Stimulated activated CD4-positive, alpha-beta T cell treated with anti-CD3 and anti-CD28 coated beads, Interleukin-4, amount 100 ng/mL, for 4 hours (primary cell): ENCODE results near the gene TWNK.

Source experiments
- DNase-seq, 2 experiments: peaks; one replicate each; pipeline ENCODE4 v3.0.0-alpha.2; 2020

TWNK gene

DNA sequence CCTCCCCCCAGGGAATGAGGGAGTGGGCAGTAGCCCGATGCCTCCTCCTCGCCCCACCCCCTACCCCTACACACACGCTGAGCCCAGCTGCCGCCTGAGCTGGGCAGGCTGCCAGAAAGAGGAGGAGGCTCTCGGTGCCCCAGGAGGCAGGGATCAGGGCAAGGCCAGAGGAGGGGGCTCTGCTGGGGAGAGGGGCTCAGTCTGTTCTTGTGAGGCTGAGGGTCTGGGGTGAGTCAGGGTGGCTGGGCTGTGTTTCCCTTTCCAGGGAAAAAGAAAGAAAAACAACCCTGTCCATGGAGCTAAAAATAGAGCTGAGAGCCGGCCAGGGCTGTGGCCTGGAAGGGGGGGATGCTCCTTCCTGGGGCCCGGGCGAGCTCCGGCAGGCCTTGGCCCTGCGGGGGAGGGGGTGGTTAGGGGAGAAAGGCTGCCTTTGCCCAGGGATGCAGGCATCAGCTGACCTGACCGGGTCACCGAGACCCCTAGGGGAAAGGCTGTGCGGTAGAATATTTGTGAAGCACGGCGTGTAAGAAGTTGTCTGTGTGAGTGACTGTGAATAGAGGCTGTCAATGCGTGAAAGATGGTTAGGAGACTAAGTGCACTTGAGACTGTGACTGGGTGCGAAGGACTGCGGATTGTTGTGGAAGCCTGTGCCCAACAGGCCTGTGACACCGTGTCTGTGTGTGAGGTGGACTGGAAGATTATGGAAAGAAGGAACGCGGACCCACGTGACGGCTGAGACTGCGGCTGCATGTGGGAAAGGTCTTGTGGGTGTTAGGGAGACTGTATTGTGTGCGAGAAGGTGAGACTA is 11.0 kb downstream of the TWNK start:
- peak; percentile 58 to 66 for DNase-seq

DNA sequence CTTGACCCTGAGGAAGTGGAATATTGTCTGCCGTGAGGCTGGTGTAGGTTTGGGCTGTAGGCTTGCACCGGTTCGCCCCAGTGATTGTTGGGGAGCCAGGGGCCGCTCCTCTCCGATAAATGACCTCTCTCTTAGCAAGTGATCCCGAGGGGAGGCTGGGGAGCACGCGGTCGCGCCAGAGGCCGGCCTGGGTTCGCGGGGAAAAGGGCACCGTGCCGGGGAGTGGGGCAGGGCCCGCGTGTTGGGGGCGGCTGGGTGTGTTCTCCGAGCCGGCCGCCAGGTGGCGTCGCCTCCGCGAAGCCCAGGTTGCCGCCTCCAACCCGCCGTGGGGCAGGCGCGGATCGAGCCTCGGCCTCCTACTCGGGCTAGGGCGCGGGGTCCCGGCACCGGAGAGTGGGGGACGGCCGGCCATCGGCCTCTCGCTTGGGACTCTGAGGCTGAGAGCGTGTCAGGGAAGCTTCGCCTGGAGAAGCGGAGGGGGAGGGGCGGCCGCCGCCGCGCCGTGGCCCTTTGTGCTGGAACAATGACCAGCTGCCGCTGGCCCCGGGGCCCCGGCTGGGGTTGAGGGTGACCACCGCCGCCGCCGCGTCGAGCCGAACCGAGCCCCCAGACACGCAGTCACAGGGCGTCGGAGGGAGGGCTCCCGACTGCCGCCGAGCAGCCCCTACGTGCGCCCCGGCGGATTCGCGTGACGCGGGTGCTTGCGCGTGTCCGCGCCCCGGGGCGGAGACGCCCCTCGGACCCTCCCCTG is 11.8 kb downstream of the TWNK start:
- peak; percentile 70 to 79 for DNase-seq

DNA sequence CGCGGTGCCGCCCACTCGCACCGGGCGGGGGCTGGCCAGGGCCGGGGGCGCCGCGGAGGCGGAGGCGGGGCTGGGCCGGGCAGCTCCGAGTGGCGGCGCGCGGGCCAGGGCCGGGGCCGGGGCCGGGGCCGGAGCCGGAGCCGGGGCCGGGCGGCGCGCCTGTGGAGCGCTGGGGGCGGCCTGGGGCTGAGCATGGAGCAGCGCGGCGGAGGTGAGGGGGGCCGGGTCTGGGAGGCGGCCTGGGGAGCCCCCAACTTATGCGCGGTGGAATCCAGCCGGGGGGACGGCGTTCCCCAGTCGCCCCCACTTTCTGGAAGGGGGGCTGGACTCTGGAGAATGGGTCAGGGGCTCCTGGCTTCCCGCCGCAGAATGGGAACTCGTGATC is 12.4 kb downstream of the TWNK start, which contains the start of gene LZTS2:
TSS of gene LZTS2 (plus strand) at position 67 of the 385 bp plus-strand sequence. CDS start 2,731 bp downstream, outside the sequence.
- no peak for DNase-seq

DNA sequence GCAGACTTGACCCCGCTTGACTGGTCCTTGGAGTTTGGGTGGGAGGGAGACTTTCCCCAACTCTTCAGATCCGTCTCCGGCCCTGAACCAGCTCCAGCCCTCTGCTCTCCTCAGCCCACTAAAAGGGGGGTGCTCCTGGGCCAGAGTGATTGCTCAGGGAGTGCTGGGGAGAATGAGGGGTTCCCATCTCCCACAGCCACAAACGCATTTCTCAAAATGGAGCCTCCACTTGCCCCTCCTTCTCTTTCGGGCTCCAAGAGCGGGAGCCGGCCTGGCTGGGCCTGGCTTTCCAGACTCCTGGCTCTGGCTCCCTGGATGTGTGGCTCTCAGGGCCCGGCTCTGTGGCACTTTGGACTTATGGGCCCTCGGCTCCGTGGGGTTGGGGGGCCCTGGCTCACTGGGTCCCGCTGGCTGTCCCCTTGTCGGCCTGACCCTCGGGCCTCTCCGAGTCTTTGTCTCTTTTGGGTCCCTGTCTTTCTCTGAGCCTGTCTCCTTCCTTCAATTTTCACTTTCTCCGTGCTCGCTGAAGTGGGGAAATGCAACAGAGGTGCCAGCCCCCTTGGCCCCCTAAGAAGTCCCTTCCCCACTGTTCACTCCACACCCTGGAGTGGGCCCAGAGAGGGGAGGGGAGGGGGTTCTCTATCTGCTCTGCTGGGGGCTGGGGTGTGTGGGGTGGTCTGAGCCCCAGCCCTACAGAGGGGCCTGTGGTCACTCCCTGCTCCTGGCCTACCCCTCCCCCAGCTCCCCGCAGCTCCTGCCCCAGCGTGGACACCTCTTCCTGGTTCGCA is 13.0 kb downstream of the TWNK start:
- DNase-seq = no peak

DNA sequence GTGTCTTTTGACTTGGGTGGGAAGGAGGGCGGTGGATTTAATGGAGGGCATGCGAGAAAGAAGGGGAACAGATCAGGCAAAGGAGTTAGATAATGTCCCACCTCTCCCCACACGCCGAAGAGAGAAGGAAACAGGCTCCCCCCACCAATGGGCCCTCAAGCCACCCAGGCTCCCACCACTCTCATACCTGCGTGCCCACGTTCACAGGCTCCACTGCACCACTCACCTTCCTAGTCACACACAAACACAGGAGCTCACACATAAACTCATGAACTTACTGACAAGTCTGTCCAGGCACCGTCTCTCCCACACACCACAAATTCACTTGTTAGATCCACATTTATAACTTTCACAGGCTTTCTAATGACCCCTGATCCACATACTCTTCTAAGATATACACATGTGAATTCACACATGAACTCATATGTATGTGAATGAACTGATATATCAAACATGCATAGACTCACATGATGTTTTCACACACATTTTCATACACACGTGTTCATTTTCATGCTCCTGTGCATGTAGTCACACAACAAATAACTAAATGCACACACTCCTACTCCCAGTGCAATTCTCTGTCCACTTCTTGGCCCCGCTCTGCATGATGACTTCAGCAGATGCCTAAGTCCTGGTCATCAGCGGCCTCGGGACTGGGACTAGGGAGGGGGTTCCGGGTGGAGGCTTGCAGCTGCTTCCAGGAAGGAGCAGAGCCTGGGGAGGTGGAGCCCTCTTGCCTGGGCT is 13.7 kb downstream of the TWNK start:
- DNase-seq = no peak

DNA sequence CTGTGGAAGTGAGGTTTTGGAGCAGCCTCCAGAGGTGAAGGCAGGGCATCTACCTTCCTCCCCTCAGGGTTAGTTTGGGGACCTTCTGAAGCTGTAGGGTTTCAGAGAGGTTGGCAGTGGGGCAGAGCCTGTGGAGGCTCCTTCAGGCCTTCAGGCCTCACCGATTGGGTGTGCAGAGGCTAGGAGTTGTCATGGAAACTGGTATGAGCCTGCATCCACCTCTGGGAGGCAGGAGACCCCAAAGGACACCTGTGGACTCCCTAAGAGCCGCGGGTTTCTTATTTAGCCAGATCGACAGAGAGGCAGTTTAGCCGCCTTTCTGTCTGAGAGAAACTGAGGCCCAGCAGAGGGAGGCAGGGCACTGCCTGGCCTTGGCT is 14.3 kb downstream of the TWNK start:
- no peak for DNase-seq

DNA sequence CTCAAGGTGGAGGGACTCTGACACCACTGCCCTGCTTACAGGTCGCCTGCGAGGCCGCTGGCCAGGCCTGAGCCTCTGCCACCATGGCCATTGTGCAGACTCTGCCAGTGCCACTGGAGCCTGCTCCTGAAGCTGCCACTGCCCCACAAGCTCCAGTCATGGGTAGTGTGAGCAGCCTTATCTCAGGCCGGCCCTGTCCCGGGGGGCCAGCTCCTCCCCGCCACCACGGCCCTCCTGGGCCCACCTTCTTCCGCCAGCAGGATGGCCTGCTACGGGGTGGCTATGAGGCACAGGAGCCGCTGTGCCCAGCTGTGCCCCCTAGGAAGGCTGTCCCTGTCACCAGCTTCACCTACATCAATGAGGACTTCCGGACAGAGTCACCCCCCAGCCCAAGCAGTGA is 15.1 kb downstream of the TWNK start:
- no peak for DNase-seq

DNA sequence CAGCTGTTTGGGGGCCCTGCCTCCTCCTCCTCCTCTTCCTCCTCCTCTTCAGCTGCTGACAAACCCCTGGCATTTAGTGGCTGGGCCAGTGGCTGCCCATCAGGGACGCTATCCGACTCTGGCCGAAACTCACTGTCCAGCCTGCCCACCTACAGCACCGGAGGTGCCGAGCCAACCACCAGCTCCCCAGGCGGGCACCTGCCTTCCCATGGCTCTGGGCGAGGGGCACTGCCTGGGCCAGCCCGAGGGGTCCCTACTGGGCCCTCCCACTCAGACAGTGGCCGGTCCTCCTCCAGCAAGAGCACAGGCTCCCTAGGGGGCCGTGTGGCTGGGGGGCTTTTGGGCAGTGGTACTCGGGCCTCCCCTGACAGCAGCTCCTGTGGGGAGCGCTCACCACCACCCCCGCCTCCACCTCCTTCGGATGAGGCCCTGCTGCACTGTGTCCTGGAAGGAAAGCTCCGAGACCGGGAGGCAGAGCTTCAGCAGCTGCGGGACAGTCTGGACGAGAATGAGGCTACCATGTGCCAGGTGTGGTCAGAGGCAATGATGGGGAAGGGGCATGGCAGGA is 16.4 kb downstream of the TWNK start:
- no peak for DNase-seq

DNA sequence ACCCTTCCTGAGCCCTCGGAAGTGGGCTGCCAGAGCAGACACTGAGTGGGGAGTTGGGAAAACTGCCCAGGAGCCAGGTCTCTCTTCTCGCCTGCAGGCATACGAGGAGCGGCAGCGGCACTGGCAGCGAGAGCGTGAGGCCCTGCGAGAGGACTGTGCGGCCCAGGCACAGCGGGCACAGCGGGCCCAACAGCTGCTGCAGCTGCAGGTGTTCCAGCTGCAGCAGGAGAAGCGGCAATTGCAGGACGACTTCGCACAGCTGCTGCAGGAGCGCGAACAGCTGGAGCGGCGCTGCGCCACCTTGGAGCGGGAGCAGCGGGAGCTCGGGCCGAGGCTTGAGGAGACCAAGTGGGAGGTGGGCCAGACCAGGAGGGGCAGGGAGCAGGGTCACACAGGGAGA is 18.0 kb downstream of the TWNK start:
- no peak for DNase-seq

DNA sequence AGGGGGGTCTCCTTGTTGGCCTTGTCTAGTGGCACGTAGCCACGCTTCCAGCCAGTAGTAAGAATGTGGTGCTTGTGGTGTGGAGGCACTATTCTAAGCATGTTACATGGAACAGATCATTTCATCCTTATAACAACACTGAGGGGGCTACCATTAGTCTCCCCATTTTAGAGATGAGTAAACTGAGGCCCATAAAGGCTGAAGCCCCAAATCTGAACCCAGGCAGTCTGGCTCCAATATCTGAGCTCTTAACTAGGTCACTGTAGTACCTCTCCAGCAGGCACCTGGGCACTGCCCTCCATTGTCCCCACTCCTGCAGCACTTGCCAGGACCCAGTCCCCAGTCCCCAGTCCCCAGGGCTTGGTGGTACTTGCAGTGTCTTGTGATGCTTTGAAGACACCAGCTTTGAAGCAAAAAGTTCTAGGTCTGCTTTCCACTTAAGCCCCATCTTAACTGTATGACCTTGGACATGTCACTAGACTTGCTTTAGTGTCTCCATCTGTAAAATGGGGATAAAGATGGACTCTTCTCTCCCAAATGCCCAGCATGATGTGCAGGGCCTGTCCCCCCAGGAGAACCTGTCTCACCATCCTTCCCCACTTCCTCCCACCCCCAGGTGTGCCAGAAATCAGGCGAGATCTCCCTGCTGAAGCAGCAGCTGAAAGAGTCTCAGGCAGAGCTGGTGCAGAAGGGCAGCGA is 18.7 kb downstream of the TWNK start:
- DNase-seq = no peak

DNA sequence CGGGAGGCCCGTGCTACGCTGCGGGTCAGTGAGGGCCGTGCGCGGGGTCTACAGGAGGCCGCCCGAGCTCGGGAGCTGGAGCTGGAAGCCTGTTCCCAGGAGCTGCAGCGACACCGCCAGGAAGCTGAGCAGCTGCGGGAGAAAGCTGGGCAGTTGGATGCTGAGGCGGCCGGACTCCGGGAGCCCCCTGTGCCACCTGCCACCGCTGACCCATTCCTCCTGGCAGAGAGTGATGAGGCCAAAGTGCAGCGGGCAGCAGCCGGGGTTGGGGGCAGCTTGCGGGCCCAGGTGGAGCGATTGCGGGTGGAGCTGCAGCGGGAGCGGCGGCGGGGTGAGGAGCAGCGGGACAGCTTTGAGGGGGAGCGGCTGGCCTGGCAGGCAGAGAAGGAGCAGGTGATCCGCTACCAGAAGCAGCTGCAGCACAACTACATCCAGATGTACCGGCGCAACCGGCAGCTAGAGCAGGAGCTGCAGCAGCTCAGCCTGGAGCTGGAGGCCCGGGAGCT is 19.3 kb downstream of the TWNK start:
- no peak for DNase-seq

DNA sequence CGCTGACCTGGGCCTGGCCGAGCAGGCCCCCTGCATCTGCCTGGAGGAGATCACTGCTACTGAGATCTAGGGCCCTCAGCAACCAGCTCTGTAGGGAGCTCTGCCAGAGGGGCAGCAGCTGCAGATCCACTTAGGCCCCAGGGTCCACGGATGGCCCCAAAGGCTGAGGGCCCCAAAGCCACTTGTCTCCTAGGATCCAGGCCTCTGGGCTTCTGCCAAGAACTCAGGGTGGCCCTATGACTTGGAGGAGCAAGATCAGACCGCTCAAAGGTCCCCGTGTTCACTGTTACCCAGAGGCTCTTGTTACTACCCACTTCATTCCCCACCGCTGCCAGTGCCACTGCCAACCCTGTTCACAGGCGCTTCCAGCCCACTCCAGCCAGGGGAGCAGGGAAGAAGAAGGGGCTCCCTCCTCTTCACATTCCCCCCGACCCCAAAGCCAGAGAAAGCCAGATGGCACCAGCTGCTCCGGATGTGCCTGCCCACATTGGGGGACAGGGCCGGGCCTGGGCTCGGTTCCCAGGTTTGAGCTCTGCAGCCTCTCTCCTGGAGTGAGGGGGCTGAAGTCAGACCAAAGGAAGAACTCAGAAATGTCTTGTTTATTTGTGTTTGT is 19.9 kb downstream of the TWNK start:
- DNase-seq = no peak

DNA sequence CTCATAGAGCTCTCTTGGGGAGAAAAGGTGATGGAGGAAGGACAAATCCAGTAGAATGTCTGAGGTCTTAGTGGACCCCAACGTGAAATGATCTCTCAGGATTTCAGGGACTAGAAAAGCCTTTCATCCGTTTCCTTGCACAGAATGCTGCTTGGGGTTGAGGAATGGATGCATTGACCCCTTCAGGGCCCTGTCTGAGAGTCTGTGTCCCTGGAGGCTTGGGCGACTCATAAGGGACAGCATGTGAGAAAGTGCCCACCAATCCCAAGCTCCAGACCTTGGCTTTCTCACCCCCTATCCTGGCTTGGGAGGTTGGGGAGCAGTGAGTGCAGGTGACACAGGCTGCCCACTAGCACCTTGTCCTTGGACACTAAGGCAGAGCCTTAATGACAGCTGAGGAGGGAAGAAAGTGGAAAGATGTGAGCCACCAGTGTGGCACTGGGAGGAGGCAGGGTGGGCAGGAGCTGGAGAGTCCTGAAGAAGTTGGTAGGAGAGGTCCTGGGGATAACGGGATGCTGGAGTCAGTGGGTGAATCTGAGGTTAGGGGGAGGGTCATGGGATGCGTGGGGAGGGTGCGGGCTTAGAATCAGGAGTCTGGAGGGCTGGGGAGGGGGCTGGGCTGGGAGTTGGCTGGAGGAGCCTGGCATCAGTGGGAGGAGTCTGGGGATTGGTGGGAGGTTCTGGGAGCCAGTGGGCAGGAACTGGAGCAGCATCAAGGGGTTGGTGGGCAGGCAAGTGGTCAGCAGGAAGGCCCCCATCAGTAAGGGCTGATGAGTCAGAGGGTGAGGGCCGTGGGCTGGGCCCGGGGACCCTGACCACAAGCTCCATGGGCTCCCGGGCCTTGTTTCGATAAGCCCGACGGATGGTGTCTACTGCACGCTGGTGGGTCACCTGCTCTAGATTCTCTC is 20.8 kb downstream of the TWNK start:
- DNase-seq = no peak

DNA sequence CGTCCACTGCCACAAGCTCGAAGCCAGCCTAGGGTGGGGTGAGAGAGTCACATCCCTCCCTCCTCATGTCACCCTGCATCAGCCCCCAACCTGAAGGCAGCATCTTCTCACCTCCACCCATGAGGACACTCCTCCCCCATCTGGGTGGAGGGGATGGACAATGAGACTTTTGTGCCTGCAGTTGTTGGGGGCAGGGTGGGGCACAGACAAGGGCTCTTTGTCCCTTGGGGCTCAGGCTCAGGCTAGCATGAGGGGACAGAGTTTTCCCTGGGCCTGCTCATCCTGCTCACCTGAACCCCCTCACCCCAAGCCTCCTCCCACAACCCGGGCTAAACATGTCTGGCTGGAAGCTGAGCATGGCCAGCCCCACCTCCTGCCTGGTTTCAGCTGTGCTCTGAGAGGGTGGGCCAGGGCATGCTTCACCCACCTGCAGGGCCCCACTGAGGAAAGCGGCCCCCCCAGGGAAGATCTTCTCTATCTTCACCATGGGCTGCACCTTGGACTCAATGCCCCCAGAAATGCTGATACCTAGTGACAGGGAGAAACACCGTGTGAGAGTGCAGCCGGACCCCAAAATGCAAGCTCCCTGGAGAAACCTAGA is 21.6 kb downstream of the TWNK start:
- no peak for DNase-seq

DNA sequence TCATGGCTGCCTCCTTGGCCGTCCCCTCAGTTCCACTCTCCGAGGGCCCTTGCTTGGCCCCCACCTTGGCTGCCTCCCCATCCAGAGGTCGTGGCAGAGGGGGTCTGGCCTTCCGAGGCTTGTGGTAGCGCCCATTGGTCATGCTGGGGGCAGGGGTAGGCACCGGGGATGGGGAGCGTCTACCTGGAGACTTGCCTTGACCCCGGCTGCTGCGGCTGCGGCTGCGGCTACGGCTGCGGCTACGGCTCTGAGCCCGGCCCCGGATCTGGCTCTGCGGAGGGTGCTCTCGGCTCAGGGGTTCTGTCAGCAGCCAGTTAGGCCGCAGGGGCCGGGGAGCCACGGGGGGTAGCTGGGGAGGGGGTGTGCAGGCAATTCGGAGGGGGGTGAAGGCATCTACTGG is 23.0 kb downstream of the TWNK start:
- no peak for DNase-seq

DNA sequence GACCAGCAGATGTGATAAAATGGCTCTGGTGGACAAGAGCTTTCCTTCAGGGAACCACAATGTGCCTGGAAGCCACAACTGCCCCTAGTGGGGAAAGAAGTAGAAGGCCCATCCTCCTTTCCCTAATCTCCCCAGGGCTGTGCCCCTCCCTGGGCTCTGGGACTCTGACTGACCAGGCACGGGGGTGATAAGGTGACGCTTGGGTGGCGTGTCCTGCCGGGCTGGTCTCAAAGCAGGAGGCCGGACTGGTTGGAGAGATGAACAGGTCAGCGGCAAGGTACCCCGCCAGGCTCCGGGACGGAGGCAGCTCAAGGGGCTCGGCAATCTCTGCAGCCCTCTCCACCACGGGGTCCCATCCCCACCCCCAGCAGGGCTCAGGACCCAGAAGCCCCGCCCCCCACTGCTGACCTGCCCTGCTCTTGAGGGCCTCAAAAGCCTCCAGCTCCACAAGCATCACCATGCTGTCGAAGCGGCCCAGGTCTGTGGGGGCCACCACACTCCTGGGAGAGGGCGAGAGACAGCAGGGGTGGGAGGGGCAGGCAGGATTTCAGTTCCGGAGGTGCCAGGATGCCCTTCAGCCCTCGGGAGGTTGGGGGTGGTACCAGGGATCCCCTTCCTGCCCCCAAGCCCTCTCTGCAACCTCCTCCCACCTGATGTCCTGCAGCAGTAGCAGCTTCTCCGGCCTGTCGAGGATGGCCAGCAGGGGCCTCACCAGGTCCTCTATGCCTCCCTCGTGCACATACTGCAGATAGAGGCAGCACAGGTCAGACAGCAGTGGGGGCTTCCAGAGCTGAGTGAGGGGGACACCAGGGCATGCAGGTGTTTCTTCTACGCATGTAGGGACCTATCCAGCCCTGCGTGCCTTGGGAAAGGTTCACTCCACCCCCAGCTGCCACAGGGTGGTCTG is 24.4 kb downstream of the TWNK start:
- DNase-seq = no peak

DNA sequence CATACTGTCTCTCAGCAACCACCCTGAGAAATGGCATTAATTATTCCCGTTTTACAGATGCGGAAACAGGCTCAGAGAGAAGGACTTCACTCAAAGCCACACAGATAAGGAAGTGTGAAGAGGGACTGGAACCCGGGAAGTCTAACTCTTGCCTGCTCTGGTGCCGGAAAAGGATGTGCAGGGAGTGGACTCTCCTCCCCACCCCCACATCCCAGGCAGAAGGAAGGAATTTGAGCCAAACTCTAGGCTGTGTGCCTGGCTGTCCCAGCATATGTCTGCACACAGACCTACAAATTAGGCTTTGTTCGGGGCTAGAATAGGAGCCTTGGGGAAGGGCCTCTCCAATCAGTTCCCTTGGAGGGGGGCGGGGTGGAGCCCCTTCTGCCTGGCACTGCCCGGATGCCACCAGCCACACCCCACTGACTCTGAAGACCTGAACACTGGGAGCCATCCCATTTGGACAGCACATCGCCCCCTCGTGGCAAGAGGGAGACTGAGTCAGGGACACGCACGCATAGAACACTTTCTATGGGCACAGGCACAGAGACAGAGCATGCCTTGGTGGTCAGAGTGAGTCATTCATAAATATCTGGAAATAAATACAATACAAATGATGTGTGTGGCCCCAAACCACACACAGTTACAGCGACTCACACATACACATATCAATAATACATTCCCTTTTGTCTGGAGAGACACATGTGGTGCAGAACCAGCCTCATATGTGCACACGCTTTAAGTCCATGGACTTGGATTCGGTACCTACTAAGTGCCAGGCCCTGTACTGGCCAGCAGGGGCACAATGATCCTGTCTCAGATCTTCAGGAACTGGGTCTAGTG is 25.4 kb downstream of the TWNK start:
- peak; percentile 70 to 71 for DNase-seq
